ENCODE results near the gene WDR59. TPM values are rescaled to one million over a fixed set of nuclear protein-coding genes. Genes with fewer than 3 reads are reported as not detected.

The WDR59 gene
- total and polyA plus RNA-seq, 2 donors from 2014 or later: 32.6 to 60.0 TPM

GRCh38 chr16:74852500-74852875 lies 132.4 kb downstream of the WDR59 start:
- Histone ChIP-seq H3K27ac (ENCODE audit: low read depth in 2 of 2, low read length in 2 of 2) (no peak overlapping the region), H3K36me3 (ENCODE audit: control insufficient read depth in 2 of 3, insufficient read depth in 3 of 3, low read length in 3 of 3) (no peaks in the 10 kb centered on the region), H3K9ac (ENCODE audit: low read length in 3 of 3) (no peak overlapping the region), H3K9me3 (ENCODE audit: control insufficient read depth in 2 of 3, insufficient read depth in 1 of 3, low read length in 3 of 3) (no peaks in the 10 kb centered on the region), H3K27me3 (ENCODE audit: control insufficient read depth, insufficient read depth, low read length) (no peaks in the 10 kb centered on the region), H3K4me3 (ENCODE audit: low read length in 3 of 3) (no peak overlapping the region), H3K4me1 (ENCODE audit: control insufficient read depth in 2 of 3, insufficient read depth in 2 of 3, low read depth in 1 of 3, low read length in 3 of 3) (no peaks in the 10 kb centered on the region)
- no peak for FAIRE-seq
- no peak for TF ChIP-seq CTCF (IDR thresholded peaks at IDR 0.05; ENCODE audit: borderline replicate concordance, extremely low read depth, insufficient read depth)
- DNase-seq: no peak
- intact Hi-C loops (cut with DNase I): no loop called here

- Histone ChIP-seq H3K27ac (ENCODE audit: low read depth in 2 of 2, low read length in 2 of 2) (no peak overlapping the region), H3K4me1 (ENCODE audit: control insufficient read depth in 2 of 3, insufficient read depth in 2 of 3, low read depth in 1 of 3, low read length in 3 of 3) (no peaks in the 10 kb centered on the region), H3K9me3 (ENCODE audit: control insufficient read depth in 2 of 3, insufficient read depth in 1 of 3, low read length in 3 of 3) (no peaks in the 10 kb centered on the region), H3K27me3 (ENCODE audit: control insufficient read depth, insufficient read depth, low read length) (no peaks in the 10 kb centered on the region), H3K4me3 (ENCODE audit: low read length in 3 of 3) (no peak overlapping the region), H3K9ac (ENCODE audit: low read length in 3 of 3) (no peak overlapping the region), H3K36me3 (ENCODE audit: control insufficient read depth in 2 of 3, insufficient read depth in 3 of 3, low read length in 3 of 3) (no peaks in the 10 kb centered on the region)
- DNase-seq (no peak), FAIRE-seq (no peak)
- intact Hi-C loops (cut with DNase I): no loop called here
- TF ChIP-seq CTCF (IDR thresholded peaks at IDR 0.05; ENCODE audit: borderline replicate concordance, extremely low read depth, insufficient read depth): no peak
These were observed 134.9 kb downstream of the WDR59 start for GRCh38 chr16:74850027-74850426.

- H3K4me1 ChIP-seq (ENCODE audit: control insufficient read depth in 2 of 3, insufficient read depth in 2 of 3, low read depth in 1 of 3, low read length in 3 of 3): no peaks in the 10 kb centered on the region
- H3K27ac ChIP-seq (ENCODE audit: low read depth in 2 of 2, low read length in 2 of 2): no peak overlapping the region
- FAIRE-seq (no peak), DNase-seq (no peak)
- no peaks in the 10 kb centered on the region for H3K36me3 ChIP-seq (ENCODE audit: control insufficient read depth in 2 of 3, insufficient read depth in 3 of 3, low read length in 3 of 3)
- no peaks in the 10 kb centered on the region for H3K27me3 ChIP-seq (ENCODE audit: control insufficient read depth, insufficient read depth, low read length)
- H3K9ac ChIP-seq (ENCODE audit: low read length in 3 of 3): no peak overlapping the region
- H3K4me3 ChIP-seq (ENCODE audit: low read length in 3 of 3): no peak overlapping the region
- no peak for TF ChIP-seq CTCF (IDR thresholded peaks at IDR 0.05; ENCODE audit: borderline replicate concordance, extremely low read depth, insufficient read depth)
- H3K9me3 ChIP-seq (ENCODE audit: control insufficient read depth in 2 of 3, insufficient read depth in 1 of 3, low read length in 3 of 3): no peaks in the 10 kb centered on the region
- intact Hi-C loops (cut with DNase I): no loop called here
These were observed 137.7 kb downstream of the WDR59 start for GRCh38 chr16:74847202-74847601.

GRCh38 chr16:74846714-74847113 lies 138.2 kb downstream of the WDR59 start:
- Histone ChIP-seq H3K4me1 (ENCODE audit: control insufficient read depth in 2 of 3, insufficient read depth in 2 of 3, low read depth in 1 of 3, low read length in 3 of 3) (no peaks in the 10 kb centered on the region), H3K36me3 (ENCODE audit: control insufficient read depth in 2 of 3, insufficient read depth in 3 of 3, low read length in 3 of 3) (no peaks in the 10 kb centered on the region), H3K27me3 (ENCODE audit: control insufficient read depth, insufficient read depth, low read length) (no peaks in the 10 kb centered on the region), H3K9ac (ENCODE audit: low read length in 3 of 3) (no peak overlapping the region), H3K27ac (ENCODE audit: low read depth in 2 of 2, low read length in 2 of 2) (no peak overlapping the region), H3K4me3 (ENCODE audit: low read length in 3 of 3) (no peak overlapping the region), H3K9me3 (ENCODE audit: control insufficient read depth in 2 of 3, insufficient read depth in 1 of 3, low read length in 3 of 3) (no peaks in the 10 kb centered on the region)
- FAIRE-seq (no peak), DNase-seq (no peak)
- intact Hi-C loops (cut with DNase I): no loop called here
- no peak for TF ChIP-seq CTCF (IDR thresholded peaks at IDR 0.05; ENCODE audit: borderline replicate concordance, extremely low read depth, insufficient read depth)
